GM19035 (cell line): Measurements from ENCODE around the gene TRPV6.

Experiments used
- ATAC-seq: cut with Tn5 transposase; IDR thresholded peaks from one replicate; pipeline ENCODE4 v1.9.1; 2021; ENCODE audit not compliant: unreplicated experiment

The TRPV6 gene

DNA sequence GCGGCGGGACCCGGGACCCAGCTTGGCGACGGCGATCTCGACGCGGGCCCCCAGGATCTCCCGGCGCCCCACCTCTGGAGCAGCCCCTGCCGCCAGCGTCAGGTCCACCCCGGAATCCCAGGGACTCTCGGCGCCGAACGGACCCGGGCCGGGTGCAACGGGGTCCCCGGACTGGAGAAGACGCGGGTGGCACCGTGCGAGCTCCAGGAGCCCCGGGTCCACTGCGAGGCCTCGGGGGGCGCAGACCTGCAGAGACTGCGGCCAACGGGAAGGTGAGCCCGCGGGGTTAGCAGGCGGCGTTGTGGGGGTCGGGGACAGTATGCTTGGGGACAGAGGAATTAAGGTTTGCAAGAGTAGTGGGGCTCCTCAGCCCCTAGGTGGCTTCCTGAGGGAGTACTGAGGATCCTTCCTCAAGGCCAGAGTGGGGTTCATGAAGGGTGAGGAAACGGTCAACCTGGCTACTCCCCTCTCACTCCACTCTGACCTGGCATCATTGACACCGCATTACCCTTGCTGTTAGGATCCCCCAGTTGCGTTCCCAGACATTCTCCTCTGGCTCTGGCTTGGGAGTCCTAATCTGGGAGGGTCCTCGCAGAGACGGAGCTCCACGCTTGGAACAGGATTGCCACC lies 30.3 kb downstream of the TRPV6 start:
- ATAC-seq = no peak

- ATAC-seq = peak; percentile 67
These were observed 31.0 kb downstream of the TRPV6 start, which contains the start of gene EPHB6 for GRCh38 chr7:142854372-142855113. EPHB6 (plus strand) TSS chr7:142855076; CDS start chr7:142863228, 8,152 bp downstream.

DNA sequence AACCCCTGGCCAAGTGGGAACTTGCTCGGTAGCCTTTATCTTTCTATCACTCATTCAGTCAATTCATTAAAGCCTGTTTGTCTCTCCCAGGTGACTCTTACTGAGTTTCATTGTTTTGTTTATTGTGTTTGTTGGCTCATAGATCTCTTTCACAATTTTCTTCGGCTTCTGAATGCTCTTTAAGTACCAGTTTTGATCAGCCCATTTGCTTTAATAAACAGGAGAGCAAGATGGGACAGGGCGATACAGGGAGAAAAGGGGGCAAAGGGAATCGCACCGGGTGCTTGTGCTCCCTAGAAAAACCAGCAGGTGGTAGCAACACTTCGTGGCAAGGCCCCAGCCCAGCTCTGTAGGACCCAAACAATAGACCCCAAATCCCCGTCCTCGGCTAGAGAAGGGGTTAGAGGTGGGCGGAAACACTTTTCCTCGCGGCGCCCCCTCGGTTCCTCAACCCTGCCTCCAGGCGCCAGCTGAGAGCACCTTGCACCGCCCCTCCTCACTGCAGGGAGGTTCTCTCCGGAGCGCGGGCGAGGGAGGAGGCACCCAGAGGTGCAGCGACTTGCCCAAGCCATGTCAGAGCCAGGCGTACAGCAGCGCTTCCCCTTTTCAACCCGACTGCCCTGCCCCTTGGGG lies 31.7 kb downstream of the TRPV6 start:
- ATAC-seq = peak; percentile 85

GRCh38 chr7:142851919-142852318 lies 33.6 kb downstream of the TRPV6 start:
- ATAC-seq = no peak

DNA sequence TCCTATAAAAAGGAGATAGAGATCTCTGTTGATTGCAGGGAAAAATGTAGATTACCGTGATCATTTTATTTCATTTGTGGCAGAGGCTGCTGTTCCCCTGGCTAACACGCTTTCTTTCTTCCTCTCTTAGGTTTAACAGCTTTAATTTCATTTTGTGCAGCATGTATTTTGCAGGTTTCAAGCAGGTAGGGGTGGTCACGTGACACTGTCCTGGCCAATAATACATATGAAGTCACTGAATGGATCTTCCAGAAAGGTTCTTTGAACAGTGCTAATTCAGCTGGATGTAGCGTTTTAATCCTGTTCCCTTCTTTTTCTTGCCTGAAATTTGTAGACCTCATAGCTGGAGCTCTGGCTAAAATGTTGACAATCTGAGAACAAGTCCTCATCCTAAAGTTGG lies 34.3 kb downstream of the TRPV6 start:
- no peak for ATAC-seq

- ATAC-seq = no peak
These were observed 38.2 kb downstream of the TRPV6 start for GRCh38 chr7:142847353-142847752.

GRCh38 chr7:142842251-142842766 lies 43.2 kb downstream of the TRPV6 start:
- no peak for ATAC-seq

DNA sequence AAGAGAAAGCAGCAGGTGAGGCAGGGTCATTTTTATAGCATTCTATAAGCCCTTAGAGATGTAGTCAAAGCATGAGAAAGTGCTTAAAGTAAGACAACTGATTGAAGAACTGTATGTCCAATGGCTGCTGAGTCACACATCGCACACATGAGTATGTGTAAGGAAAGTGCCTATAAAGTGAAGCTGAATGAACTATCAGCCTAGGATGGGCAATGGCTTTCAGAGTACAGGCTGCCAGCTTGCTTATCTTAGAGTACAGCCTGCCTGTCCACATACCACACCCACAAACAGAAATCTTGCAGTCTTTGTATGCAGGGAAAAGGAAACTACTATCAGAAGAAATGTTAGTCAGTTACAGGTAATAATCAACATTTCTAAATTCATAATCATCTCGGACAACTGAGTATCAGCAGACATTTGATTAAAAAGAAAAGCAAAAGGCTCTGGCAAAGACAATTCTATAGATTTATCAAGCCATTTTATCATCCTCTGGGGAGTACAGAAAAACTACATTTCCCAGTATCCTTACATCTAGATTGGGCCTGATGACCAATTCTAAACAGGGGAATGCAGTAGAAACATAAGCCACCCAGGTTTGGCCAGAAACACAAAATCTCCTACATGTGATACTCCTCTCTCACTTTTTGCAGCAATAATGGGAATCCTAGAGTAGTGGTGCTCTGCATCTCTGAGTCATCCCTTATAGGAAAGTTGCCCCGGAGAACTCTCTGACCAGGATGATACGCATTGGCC lies 46.9 kb downstream of the TRPV6 start:
- no peak for ATAC-seq

- ATAC-seq = no peak
These were observed 49.1 kb downstream of the TRPV6 start for GRCh38 chr7:142836426-142836825.

DNA sequence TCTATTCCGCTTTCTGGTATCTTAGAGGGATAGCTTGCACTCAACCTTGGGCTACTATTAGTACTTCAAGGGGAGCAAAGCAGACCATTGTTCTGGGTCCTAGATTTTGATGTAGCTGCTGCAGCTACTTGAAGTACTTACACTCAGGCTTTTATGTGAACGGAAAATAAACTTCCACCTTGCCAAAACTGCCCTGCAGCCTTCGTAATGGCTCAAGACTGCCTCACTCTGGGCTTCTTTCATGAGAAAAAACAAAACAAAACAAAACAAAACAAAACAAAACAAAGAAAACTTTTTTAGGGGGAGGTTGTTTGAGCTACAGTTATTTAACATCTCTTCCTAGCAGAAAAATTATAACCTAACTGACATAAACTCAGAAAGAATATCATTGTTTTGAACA lies 50.1 kb downstream of the TRPV6 start:
- no peak for ATAC-seq

DNA sequence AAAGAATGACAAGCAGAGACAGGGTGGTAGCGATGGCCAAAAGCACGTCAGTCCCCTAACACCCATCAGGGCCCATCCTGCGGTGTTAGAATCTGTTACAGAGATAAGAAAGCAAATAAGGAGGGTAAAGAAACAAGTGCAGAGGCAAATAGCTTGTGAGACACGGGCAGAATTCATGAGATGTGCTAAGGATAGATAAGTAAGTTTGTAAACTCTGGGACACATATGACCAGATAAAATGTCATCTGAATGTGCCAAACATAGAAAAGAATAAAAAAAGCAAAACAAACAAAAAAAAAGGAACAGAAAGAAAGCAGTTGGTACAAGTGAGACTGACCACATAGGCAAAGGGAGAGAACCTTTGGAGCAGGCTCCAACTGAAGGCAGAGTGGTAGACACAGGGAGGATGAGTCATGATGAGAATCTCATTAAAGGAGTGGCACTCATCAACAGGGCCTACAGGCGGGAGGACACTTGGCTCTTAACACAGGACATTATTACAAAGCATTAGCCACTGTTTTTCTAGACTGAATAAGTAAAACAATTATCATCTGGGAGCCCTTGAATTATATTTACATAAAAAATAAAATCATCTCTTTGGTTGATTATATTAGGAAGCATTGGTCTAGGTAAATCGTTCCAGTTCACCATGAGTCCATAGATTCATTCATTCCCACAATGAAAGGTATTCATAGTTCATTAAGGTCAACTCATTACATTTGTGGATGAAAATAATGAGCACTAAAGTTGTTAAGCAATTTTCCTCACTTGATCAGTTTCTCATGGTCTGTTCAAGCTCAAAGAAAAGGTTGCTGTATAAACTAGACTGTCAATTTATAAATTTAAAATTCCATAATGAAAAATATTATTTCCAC lies 52.1 kb downstream of the TRPV6 start:
- peak; percentile 59 for ATAC-seq

DNA sequence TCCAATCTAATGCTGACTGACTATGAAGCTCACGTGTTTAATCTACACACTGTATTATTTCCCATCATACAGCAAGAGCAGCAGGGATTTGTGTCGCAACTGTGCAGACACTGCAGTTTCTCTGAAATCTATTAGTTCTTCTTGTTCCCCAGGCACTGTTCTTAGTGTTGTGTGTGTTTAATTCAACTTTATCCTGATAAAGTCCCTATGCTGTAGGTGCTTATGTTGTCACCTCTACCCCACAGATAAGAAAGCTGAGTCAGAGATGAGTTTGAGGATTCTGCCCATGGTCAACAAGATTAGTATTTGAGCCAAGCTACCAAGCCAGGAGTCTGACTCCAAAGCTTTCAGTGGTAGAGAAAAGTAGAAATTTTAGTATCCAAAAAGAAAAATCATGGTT lies 53.1 kb downstream of the TRPV6 start:
- ATAC-seq = no peak

- no peak for ATAC-seq
These were observed 57.5 kb downstream of the TRPV6 start for GRCh38 chr7:142827951-142828500.

DNA sequence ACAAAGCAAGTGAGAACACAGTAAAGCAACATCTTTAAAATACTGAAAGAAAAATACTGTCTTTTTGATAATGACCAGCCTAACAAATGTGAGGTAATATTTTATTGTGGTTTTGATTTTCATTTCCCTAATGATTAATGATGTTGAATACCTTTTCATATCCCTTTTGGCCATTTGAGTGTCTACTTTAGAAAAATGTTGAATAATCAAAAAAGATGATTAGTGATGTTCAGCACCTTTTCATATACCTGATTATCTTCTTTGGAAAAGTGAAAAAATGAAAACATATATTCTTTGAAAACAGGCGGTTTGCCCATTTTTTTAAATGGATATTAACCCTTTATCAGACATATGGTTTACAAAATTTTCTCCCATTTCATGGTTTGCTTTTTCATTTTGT lies 62.8 kb downstream of the TRPV6 start:
- no peak for ATAC-seq
